Activated gamma-delta T cell (primary cell): ENCODE measurements around the gene KMT2E.

Experiments
- DNase-seq: peaks from one replicate; lab custom pipeline; 2025; lab: John Stamatoyannopoulos, UW

Gene KMT2E

GRCh38 chr7:105073143-105073542 is 59.1 kb downstream of the KMT2E start:
- DNase-seq: no peak

- no peak for DNase-seq
These were observed 65.3 kb downstream of the KMT2E start for GRCh38 chr7:105079348-105079747.

- DNase-seq: no peak
These were observed 70.6 kb downstream of the KMT2E start for GRCh38 chr7:105084581-105084980.

- no peak for DNase-seq
These were observed 72.8 kb downstream of the KMT2E start for GRCh38 chr7:105086850-105087249.

- DNase-seq: no peak
These were observed 74.0 kb downstream of the KMT2E start for GRCh38 chr7:105087981-105088380.

- no peak for DNase-seq
These were observed 74.5 kb downstream of the KMT2E start for GRCh38 chr7:105088456-105088855.

GRCh38 chr7:105094966-105095365 is 81.0 kb downstream of the KMT2E start:
- no peak for DNase-seq

GRCh38 chr7:105096306-105096705 is 82.3 kb downstream of the KMT2E start:
- DNase-seq: no peak

- no peak for DNase-seq
These were observed 83.6 kb downstream of the KMT2E start for GRCh38 chr7:105097619-105098018.

- no peak for DNase-seq
These were observed 85.0 kb downstream of the KMT2E start for GRCh38 chr7:105098863-105099515.

GRCh38 chr7:105101864-105102263 is 87.9 kb downstream of the KMT2E start:
- DNase-seq: no peak

- DNase-seq: no peak
These were observed 88.8 kb downstream of the KMT2E start for GRCh38 chr7:105102557-105103352.

GRCh38 chr7:105105579-105105978 is 91.6 kb downstream of the KMT2E start:
- no peak for DNase-seq

- DNase-seq: no peak
These were observed 92.5 kb downstream of the KMT2E start for GRCh38 chr7:105106473-105106872.

GRCh38 chr7:105107458-105107857 is 93.5 kb downstream of the KMT2E start:
- no peak for DNase-seq

GRCh38 chr7:105112440-105113418 is 98.7 kb downstream of the KMT2E start:
- DNase-seq: no peak

- no peak for DNase-seq
These were observed 104.9 kb downstream of the KMT2E start for GRCh38 chr7:105118612-105119600.

GRCh38 chr7:105122619-105123018 is 108.6 kb downstream of the KMT2E start:
- no peak for DNase-seq

GRCh38 chr7:105125745-105126144 is 111.7 kb downstream of the KMT2E start:
- no peak for DNase-seq

- no peak for DNase-seq
These were observed 112.5 kb downstream of the KMT2E start for GRCh38 chr7:105126436-105126975.

- DNase-seq: no peak
These were observed 113.2 kb downstream of the KMT2E start for GRCh38 chr7:105127179-105127578.
